Stimulated activated CD4-positive, alpha-beta T cell treated with anti-CD3 and anti-CD28 coated beads, Interleukin-12 subunit alpha, Interleukin-12 subunit beta, amount 100 ng/mL, for 24 hours (primary cell): Measurements from ENCODE around the gene CFDP1.
"Not testable (repeated sequence)": the region's sequence is repeated elsewhere in the genome, so short reads cannot be mapped to it uniquely, and the experiment has no call there.

Source experiments
- DNase-seq, 2 experiments: peaks; one replicate each; pipeline ENCODE4 v3.0.0-alpha.2; 2020; ENCODE audit warnings: low read depth in 2 of 2

Gene CFDP1

GRCh38 chr16:75458439-75458838 is 25.1 kb upstream of the CFDP1 start:
- DNase-seq: no peak

DNA sequence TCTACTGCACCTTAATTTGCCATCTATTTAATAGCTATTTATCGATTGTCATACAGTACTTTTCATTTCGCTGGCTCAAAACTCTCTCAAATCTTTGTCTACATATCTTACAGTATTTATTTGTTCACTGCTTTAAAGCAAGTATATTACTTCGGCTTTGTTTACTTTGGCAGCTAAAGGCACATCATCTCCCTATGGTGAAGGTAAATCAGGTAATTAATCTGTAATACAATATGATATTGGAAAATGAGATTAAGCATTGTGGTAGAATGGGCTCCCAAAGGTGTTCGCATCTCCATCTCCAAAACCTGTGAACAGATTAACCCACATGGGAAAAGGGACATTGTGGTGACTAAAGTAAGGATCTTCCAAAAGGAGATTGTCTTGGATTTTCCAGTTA is 24.7 kb upstream of the CFDP1 start:
- no peak for DNase-seq

DNA sequence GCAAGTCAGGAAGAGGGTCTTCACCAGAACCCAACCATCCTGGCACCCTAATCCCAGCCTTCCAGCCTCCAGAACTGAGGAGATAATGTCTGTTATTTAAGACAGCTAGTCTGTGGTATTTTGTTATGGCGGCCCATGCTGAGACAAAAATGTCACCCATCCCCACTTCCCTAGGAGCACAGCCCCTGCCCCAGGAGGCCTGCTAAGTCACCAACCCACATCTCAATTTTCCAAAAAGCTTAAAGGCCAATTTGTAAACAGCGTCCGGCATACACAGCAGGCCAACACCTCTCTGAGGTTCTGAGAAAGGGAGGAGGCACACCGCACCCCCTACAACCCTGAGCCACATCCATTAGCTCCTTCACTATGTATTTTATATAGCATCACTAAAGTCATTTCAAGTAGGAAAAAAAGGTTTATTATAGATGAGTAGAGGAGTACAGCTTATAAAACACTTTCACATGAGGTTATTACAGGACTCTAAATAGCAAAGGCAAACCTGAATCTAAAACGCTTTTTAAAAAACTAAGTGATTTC is 24.2 kb upstream of the CFDP1 start:
- DNase-seq: no peak

- DNase-seq: no peak
Measured at GRCh38 chr16:75456971-75457370, 23.7 kb upstream of the CFDP1 start.

- not testable (repeated sequence) for DNase-seq
Measured at GRCh38 chr16:75456486-75456885, 23.2 kb upstream of the CFDP1 start.

DNA sequence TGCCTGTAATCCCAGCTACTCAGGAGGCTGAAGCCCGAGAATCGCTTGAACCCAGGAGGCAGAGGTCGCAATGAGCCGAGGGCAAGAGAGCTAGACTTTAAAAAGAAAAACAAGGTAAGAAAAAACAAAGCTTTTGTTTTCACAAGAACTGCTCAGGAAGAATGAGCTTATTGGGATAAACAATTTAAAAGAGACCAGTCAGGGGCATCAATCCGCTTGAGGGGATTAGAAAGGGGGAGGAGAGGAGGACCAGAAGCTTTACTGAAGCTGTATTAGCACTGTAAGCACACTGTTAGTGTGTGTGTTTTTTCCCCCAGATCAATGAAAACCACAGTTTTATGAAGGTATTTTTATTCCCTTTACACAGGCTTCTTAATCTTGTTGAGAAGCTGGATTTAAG is 22.4 kb upstream of the CFDP1 start:
- no peak for DNase-seq

DNA sequence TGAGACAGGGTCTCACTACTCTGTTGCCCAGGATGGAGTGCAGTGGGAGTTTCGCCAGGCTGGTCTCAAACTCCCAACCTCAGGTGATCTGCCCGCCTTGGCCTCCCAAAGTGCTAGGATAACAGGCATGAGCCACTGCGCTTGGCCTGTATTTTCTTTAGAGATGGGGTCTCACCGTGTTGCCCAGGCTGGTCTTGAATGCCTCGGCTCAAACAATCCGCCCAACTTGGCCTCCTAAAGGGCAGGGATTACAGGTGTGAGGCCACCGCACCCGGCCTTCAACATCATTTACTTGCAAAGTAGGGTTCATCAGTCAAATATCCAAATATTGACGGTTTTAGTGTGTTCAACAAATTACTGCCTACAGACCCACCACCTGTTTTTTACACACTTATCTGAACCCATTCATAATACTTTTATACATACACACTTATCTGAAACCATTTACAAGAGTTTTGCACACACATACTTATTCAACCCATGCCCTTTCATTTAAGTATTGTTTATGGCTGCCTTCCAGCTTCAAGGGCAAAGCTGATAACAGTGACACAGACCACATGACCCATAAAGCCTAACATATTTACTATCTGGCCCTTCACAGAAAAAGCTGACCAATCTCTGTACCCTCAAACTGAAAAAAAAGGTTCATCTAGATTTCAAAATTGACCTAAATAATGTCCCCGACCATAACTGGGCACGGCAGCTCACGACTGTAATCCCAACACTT is 19.3 kb upstream of the CFDP1 start:
- no peak for DNase-seq

DNA sequence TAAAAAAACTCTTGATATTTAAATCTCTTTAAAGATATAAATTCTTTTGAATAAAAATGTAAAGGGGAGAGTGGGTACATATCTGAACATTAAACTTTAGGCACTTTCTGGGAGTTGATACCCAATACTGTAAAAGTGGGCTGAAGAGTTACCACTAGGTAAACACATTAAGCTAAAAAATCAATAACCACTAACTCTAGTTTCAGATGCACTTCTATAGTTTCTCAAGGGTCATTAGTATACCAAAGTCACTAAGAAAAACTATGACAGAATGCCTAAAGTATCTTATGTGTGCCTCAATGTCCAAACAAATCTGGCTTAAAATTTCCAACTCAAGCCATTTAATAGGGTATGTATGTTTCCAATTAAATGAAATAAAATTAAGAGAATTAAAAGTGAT is 13.1 kb upstream of the CFDP1 start:
- no peak for DNase-seq

DNA sequence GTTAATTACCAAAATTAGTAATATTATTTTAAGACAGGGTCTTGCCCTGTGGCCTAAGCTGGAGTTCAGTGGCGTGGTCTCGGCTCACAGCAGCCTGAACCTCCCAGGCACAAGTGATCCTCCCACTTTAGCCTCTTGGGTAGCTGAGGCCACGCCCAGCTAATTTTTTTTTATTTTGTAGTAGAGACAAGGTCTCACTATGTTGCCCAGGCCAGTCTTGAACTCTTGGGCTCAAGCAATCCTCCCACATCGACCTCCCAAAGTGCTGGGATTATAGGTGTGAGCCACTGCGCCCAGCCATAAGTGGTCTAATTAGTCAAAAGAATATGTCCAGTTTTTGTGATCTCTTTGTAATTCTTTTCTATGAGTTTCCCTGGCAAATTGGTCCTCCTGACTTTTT is 12.0 kb upstream of the CFDP1 start:
- DNase-seq: no peak

- no peak for DNase-seq
Measured at GRCh38 chr16:75443298-75443697, 10.0 kb upstream of the CFDP1 start.

GRCh38 chr16:75433732-75434413 is 570 bp upstream of the CFDP1 start:
- DNase-seq: no peak

DNA sequence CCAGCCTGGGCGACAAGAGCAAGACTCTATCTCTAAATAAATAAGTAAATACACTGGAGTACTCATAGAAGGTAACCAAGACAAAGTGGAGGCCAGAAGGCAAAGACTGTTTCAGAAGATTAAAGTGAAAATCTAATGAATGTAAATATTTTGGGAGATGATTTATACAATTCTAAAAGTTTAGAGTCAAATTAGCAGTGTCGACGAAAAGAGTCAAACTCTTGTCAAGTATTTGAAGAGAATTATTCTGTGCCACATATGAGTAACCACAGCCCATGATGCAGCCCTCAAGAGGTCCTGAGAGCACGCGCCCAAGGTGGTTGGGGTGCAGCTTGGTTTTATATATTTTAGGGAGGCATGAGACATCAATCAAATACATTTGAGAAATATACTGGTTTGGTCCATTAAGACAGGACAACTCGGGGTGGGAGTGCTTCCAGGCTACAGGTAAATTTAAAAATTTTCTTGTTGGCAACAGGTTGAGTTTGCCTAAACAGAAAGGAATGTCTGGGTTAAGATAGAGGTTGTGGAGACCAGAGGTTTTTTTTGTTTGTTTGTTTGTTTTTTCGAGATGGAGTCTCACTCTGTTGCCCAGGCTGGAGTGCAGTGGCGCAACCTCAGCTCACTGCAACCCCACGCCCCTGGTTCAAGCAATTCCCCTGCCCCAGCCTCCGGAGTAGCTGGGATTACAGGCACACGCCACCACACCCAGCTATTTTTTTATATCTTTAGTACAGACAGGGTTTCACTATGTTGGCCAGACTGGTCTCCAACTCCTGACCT is 3.5 kb downstream of the CFDP1 start:
- DNase-seq: no peak

DNA sequence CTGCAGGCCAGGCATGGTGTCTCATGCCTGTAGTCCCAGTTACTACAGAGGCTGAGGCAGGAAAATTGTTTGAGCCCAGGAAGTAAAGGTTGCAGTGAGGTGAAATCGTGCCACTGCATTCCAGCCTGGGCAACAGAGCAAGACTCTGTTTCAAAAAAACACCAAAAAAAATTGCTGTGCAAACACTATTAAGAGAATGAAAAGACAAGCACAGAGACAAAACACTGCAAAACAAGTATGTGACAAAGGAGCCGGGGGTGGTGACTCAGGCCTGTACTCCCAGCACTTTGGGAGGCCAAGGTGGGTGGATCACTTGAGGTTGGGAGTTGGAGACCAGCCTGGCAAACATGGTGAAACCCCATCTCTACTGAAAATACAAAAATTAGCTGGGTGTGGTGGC is 6.8 kb downstream of the CFDP1 start:
- not testable (repeated sequence) for DNase-seq

DNA sequence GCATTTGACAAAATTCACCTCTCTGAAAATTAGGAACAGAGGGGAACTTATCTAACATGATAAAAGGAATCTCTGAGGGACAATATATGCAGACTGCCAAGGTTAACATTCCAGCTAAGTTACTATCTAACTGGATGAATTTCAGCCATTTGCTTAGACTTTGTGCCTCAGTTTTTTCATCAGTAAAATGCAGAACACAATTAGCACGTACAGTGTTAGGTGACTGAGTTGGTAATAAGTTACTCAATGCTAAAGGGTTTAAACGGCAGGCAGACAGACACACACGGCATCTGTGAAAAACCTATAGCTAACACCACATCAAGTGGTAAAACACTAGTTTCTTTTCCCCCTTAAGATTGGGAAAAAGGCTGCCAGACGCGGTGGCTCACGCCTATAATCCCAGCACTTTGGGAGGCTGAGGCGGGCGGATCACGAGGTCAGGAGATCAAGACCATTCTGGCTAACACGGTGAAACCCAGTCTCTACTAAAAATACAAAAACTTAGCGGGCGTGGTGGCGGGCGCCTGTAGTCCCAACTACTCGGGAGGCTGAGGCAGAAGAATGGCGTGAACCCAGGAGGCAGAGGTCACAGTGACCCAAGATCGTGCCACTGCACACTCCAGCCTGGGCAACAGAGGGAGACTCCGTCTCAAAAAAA is 9.1 kb downstream of the CFDP1 start:
- DNase-seq: not testable (repeated sequence)

- no peak for DNase-seq
Measured at GRCh38 chr16:75423723-75424104, 9.6 kb downstream of the CFDP1 start.

DNA sequence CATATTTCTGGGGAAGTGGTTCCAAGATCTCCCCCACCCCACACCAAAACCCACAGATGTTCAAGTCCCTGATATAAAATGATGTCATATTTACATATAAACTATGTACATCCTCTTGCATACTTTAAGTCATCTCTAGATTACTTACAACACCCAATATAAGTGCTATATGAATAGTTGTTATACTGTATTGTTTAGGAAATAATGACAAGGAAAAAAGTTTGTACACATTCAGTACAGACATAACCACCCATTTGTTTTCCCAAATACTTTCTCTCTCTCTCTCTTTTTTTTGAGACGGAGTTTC is 11.5 kb downstream of the CFDP1 start:
- no peak for DNase-seq

DNA sequence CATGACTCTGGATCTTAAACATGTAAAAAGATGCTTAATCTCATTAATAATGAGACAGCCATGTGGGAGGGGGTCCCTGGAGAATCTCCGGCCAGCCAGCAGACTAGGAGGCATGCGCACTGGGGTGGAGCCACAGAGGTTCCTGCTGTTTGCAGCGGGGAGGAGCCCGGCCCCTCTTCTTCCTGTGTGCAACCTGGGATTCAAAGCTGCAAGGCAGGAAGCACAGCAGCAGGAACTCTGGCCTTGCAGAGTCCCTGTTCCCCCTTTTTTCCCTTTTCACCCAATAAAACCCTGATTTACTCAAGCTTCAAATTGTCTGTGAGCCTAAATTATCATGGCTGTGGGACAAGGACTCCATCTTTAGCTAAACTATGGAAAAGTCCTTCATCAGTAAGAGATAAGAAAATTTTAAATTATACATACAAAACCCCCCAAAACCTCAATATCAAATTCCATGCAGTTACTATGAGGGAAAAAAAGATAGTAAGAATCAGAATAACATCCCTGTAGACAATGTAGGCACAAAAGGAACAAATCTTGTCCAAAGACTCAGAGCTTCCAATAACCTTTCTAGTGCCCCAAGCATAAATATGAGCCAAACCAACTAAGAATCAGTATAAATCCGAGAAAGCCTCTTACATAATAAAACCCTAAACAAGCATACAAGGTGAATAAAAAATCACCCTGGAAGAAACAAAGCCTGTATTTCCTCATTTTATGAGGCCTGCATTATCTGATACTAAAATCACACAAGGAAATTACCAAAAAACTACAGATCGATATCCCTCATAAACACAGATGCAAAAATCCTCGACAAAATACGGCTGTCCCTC is 12.1 kb downstream of the CFDP1 start:
- DNase-seq: peak in 1 of 2 experiments; percentile 12

GRCh38 chr16:75416904-75417565 is 16.3 kb downstream of the CFDP1 start:
- DNase-seq: no peak

GRCh38 chr16:75415169-75415905 is 18.0 kb downstream of the CFDP1 start:
- no peak for DNase-seq

- no peak for DNase-seq
Measured at GRCh38 chr16:75413951-75414350, 19.4 kb downstream of the CFDP1 start.
